Measurements from ENCODE around the gene GALNT2.

GALNT2 gene

DNA sequence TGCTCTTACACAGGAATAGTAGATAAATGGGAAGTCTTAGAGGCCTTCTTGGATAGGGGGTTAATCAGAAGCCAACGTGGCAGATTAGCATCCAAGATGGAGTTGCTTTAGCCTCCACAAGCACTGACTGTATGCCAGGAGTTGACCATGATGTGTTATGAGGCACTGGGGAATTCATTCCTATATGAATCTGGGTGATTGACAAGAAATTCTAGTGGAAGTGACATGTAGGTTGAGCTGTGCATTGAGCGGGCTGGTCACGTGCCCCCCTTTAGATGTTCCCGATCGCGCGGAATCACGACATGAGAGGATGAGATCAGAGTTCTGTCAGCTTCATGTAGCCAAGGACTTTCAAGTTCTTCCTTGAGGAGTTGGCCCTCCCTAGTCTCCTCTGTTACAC, 31.7 kb downstream of the GALNT2 start:
- FAIRE-seq (no peak), DNase-seq (ENCODE audit: insufficient read length, low spot score) (no peak)
- TF ChIP-seq POLR2AphosphoS5 (IDR thresholded peaks at IDR 0.05; ENCODE audit: low read depth, low read length): no peak
- TF ChIP-seq TAF1 (IDR thresholded peaks at IDR 0.05; ENCODE audit: low read depth, low read length): no peak
- no peak for TF ChIP-seq SPI1 (IDR thresholded peaks at IDR 0.05; ENCODE audit: low read depth, low read length)
- TF ChIP-seq PAX5 (IDR thresholded peaks at IDR 0.05; ENCODE audit: insufficient read depth, low read length, severe bottlenecking): no peak
- no peak for TF ChIP-seq POU2F2 (IDR thresholded peaks at IDR 0.05; ENCODE audit: low read depth, low read length)
- no peak for TF ChIP-seq POLR2A (IDR thresholded peaks at IDR 0.05; ENCODE audit: low read depth, low read length)

GRCh38 chr1:230099465-230099864, 32.4 kb downstream of the GALNT2 start:
- FAIRE-seq (no peak), DNase-seq (ENCODE audit: insufficient read length, low spot score) (no peak)
- TF ChIP-seq POLR2AphosphoS5 (IDR thresholded peaks at IDR 0.05; ENCODE audit: low read depth, low read length): no peak
- TF ChIP-seq POU2F2 (IDR thresholded peaks at IDR 0.05; ENCODE audit: low read depth, low read length): no peak
- no peak for TF ChIP-seq SPI1 (IDR thresholded peaks at IDR 0.05; ENCODE audit: low read depth, low read length)
- no peak for TF ChIP-seq PAX5 (IDR thresholded peaks at IDR 0.05; ENCODE audit: insufficient read depth, low read length, severe bottlenecking)
- TF ChIP-seq POLR2A (IDR thresholded peaks at IDR 0.05; ENCODE audit: low read depth, low read length): no peak
- no peak for TF ChIP-seq TAF1 (IDR thresholded peaks at IDR 0.05; ENCODE audit: low read depth, low read length)

- no peak for TF ChIP-seq POLR2AphosphoS5 (IDR thresholded peaks at IDR 0.05; ENCODE audit: low read depth, low read length)
- no peak for TF ChIP-seq POLR2A (IDR thresholded peaks at IDR 0.05; ENCODE audit: low read depth, low read length)
- TF ChIP-seq POU2F2 (IDR thresholded peaks at IDR 0.05; ENCODE audit: low read depth, low read length): no peak
- no peak for TF ChIP-seq PAX5 (IDR thresholded peaks at IDR 0.05; ENCODE audit: insufficient read depth, low read length, severe bottlenecking)
- TF ChIP-seq TAF1 (IDR thresholded peaks at IDR 0.05; ENCODE audit: low read depth, low read length): no peak
- TF ChIP-seq SPI1 (IDR thresholded peaks at IDR 0.05; ENCODE audit: low read depth, low read length): no peak
- DNase-seq (ENCODE audit: insufficient read length, low spot score) (no peak), FAIRE-seq (no peak)
Measured at GRCh38 chr1:230100932-230101331, 33.9 kb downstream of the GALNT2 start.

- DNase-seq (ENCODE audit: insufficient read length, low spot score) (no peak), FAIRE-seq (no peak)
- TF ChIP-seq PAX5 (IDR thresholded peaks at IDR 0.05; ENCODE audit: insufficient read depth, low read length, severe bottlenecking) (no peak), POLR2AphosphoS5 (IDR thresholded peaks at IDR 0.05; ENCODE audit: low read depth, low read length) (no peak), SPI1 (IDR thresholded peaks at IDR 0.05; ENCODE audit: low read depth, low read length) (no peak), TAF1 (IDR thresholded peaks at IDR 0.05; ENCODE audit: low read depth, low read length) (no peak)
Measured at GRCh38 chr1:230101556-230101955, 34.5 kb downstream of the GALNT2 start.

- FAIRE-seq: no peak
- no peak for TF ChIP-seq PAX5 (IDR thresholded peaks at IDR 0.05; ENCODE audit: insufficient read depth, low read length, severe bottlenecking)
- no peak for TF ChIP-seq SPI1 (IDR thresholded peaks at IDR 0.05; ENCODE audit: low read depth, low read length)
- TF ChIP-seq POLR2A (IDR thresholded peaks at IDR 0.05; ENCODE audit: low read depth, low read length): no peak
- TF ChIP-seq TAF1 (IDR thresholded peaks at IDR 0.05; ENCODE audit: low read depth, low read length): no peak
- no peak for TF ChIP-seq POLR2AphosphoS5 (IDR thresholded peaks at IDR 0.05; ENCODE audit: low read depth, low read length)
- no peak for DNase-seq (ENCODE audit: insufficient read length, low spot score)
Measured at GRCh38 chr1:230102046-230102445, 35.0 kb downstream of the GALNT2 start.

DNA sequence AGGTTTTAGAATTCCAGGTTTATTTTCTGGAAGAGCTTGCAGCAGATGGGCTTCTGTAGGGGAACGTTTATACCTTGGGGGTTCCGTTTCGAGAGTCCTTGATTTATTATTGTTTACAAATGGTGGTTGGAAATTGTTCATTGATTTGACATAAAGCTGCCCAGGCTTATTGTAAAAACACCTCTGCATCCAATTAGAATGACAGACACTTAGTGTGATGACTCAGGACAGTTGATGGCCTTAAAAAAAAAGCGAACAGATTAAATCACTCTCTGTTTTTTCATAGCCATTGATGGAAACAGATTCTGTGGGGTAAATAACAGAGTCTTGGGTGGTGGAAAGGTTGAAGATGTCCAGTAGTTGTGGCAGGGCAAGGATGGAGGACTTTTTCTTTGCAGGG, 35.4 kb downstream of the GALNT2 start:
- DNase-seq (ENCODE audit: insufficient read length, low spot score): no peak
- FAIRE-seq: no peak
- TF ChIP-seq PAX5 (IDR thresholded peaks at IDR 0.05; ENCODE audit: insufficient read depth, low read length, severe bottlenecking) (no peak), TAF1 (IDR thresholded peaks at IDR 0.05; ENCODE audit: low read depth, low read length) (no peak), POU2F2 (IDR thresholded peaks at IDR 0.05; ENCODE audit: low read depth, low read length) (no peak), POLR2AphosphoS5 (IDR thresholded peaks at IDR 0.05; ENCODE audit: low read depth, low read length) (no peak), SPI1 (IDR thresholded peaks at IDR 0.05; ENCODE audit: low read depth, low read length) (no peak), POLR2A (IDR thresholded peaks at IDR 0.05; ENCODE audit: low read depth, low read length) (no peak)

DNA sequence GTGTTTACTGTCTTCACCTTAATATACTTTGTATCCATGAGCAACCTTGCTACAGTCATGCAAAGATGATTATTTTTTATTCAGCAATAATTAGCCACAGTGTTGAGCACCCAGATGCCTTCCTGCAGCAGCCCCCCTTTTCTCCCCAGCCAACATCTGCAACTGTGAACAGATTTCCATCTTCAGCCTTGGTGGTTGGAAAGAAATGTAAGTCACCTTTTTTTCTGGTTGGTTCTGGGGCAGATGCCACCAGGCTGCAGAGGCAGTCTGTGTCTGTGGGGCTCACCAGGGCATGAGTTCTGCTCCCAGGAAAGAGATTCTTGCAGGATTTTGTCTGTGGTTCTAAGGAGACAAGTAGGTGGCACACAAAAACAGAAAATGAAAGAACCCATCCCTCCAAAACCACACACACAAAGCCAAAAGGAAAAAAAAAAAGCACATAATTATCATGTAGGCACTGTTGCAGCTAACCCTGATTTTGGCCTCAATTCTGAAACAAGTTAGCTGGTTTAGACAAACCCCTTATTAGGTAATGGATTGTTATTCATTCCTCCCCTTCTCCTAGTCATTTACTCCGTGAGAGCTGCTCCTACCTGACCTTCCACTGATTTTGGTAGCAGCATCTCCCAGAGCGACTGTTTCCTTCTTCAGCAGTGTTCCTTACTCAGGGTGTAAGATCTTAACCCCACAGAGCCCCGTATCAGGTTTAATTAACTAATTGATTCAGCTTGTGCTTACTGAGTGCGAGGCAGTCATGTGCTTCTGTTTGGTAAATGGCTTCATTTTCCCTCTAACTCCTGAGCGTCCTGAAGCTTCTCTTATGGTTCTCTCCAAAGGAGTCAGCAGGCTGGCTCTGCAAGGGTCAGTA, 36.5 kb downstream of the GALNT2 start:
- DNase-seq (ENCODE audit: insufficient read length, low spot score) (no peak), FAIRE-seq (no peak)
- TF ChIP-seq POU2F2 (IDR thresholded peaks at IDR 0.05; ENCODE audit: low read depth, low read length) (no peak), TAF1 (IDR thresholded peaks at IDR 0.05; ENCODE audit: low read depth, low read length) (no peak), POLR2AphosphoS5 (IDR thresholded peaks at IDR 0.05; ENCODE audit: low read depth, low read length) (no peak), PAX5 (IDR thresholded peaks at IDR 0.05; ENCODE audit: insufficient read depth, low read length, severe bottlenecking) (no peak), POLR2A (IDR thresholded peaks at IDR 0.05; ENCODE audit: low read depth, low read length) (no peak), SPI1 (IDR thresholded peaks at IDR 0.05; ENCODE audit: low read depth, low read length) (no peak)

- DNase-seq (ENCODE audit: insufficient read length, low spot score) (peak; percentile 41), FAIRE-seq (peak; percentile 73)
- no peak for TF ChIP-seq PAX5 (IDR thresholded peaks at IDR 0.05; ENCODE audit: insufficient read depth, low read length, severe bottlenecking)
- TF ChIP-seq TAF1 (IDR thresholded peaks at IDR 0.05; ENCODE audit: low read depth, low read length): peak; percentile 12; the same call in 1 of the 2 replicates
- peak; percentile 59; the same call in 1 of the 2 replicates for TF ChIP-seq POU2F2 (IDR thresholded peaks at IDR 0.05; ENCODE audit: low read depth, low read length)
- TF ChIP-seq POLR2A (IDR thresholded peaks at IDR 0.05; ENCODE audit: low read depth, low read length): no peak
- no peak for TF ChIP-seq SPI1 (IDR thresholded peaks at IDR 0.05; ENCODE audit: low read depth, low read length)
Measured at GRCh38 chr1:230104395-230105244, 37.6 kb downstream of the GALNT2 start.

GRCh38 chr1:230105245-230105753, 38.3 kb downstream of the GALNT2 start:
- no peak for FAIRE-seq
- TF ChIP-seq POLR2A (IDR thresholded peaks at IDR 0.05; ENCODE audit: low read depth, low read length) (no peak), POU2F2 (IDR thresholded peaks at IDR 0.05; ENCODE audit: low read depth, low read length) (no peak), POLR2AphosphoS5 (IDR thresholded peaks at IDR 0.05; ENCODE audit: low read depth, low read length) (no peak), SPI1 (IDR thresholded peaks at IDR 0.05; ENCODE audit: low read depth, low read length) (no peak), PAX5 (IDR thresholded peaks at IDR 0.05; ENCODE audit: insufficient read depth, low read length, severe bottlenecking) (no peak), TAF1 (IDR thresholded peaks at IDR 0.05; ENCODE audit: low read depth, low read length) (no peak)

More at GRCh38 chr1:230105245-230105753, 38.3 kb downstream of the GALNT2 start:
- DNase-seq (ENCODE audit: insufficient read length, low spot score): no peak
